ENCODE results near the gene GRIP2.
A peak's percentile ranks its signal among the peaks of the same experiment; 100 is the strongest.

The GRIP2 gene

GRCh38 chr3:14480207-14481017 is 59.7 kb downstream of the GRIP2 start (continued):
- TF ChIP-seq ZNF148 (tag by site-specific recombination; IDR thresholded peaks at IDR 0.05; ENCODE audit: borderline replicate concordance) (no peak), ZNF311 (tag by site-specific recombination; IDR thresholded peaks at IDR 0.05; ENCODE audit: borderline replicate concordance) (no peak), ZBTB10 (tag by site-specific recombination; IDR thresholded peaks at IDR 0.05) (no peak), ZNF585B (tag by site-specific recombination; IDR thresholded peaks at IDR 0.05) (no peak), ZNF416 (tag by site-specific recombination; IDR thresholded peaks at IDR 0.05) (no peak), ZNF174 (tag by site-specific recombination; IDR thresholded peaks at IDR 0.05) (no peak), KLF7 (tag by site-specific recombination; IDR thresholded peaks at IDR 0.05; ENCODE audit: borderline replicate concordance) (no peak), ZNF501 (tag by site-specific recombination; IDR thresholded peaks at IDR 0.05) (no peak), SP7 (tag by site-specific recombination; IDR thresholded peaks at IDR 0.05) (peak; percentile 53), REPIN1 (tag by site-specific recombination; IDR thresholded peaks at IDR 0.05; ENCODE audit: low read depth) (no peak), ATF2 (tag by site-specific recombination; IDR thresholded peaks at IDR 0.05; ENCODE audit: low read depth) (peak; percentile 90), ZNF596 (tag by site-specific recombination; IDR thresholded peaks at IDR 0.05) (no peak), ZNF112 (tag by site-specific recombination; IDR thresholded peaks at IDR 0.05) (no peak), ZNF24 (tag by site-specific recombination; IDR thresholded peaks at IDR 0.05) (no peak), ZNF692 (tag by site-specific recombination; IDR thresholded peaks at IDR 0.05) (peak; percentile 83), BCL11A (tag by site-specific recombination; IDR thresholded peaks at IDR 0.05; ENCODE audit: low read depth) (no peak), MEIS1 (CRISPR knock-in tag; IDR thresholded peaks at IDR 0.05; ENCODE audit: borderline replicate concordance) (no peak), REST (tag by site-specific recombination; IDR thresholded peaks at IDR 0.05) (no peak), ZFP3 (tag by site-specific recombination; IDR thresholded peaks at IDR 0.05; ENCODE audit: low read depth) (no peak), KLF10 (tag by site-specific recombination; IDR thresholded peaks at IDR 0.05) (peak; percentile 45; the same call in 1 of the 2 replicates), SETDB1 (IDR thresholded peaks at IDR 0.05; ENCODE audit: insufficient read length, low read length) (no peak), ZNF302 (tag by site-specific recombination; IDR thresholded peaks at IDR 0.05; ENCODE audit: low read depth) (no peak), PRDM10 (tag by site-specific recombination; IDR thresholded peaks at IDR 0.05) (peak; percentile 61)
